GM08714 (cell line): Measurements from ENCODE around the gene WDFY1.

Source experiments
- H3K4me3 ChIP-seq: fragments of 200-500 bp; sonication (Bioruptor generic); 2 replicates; pipeline ENCODE4 v1.5.1; 2014; ENCODE audit warnings: mild to moderate bottlenecking, low read length, inconsistent platforms
- ZNF274 ChIP-seq: IDR thresholded peaks from 2 replicates; pipeline ENCODE4 v1.6.1; 2012; ENCODE audit warnings: mild to moderate bottlenecking, low read depth, low read length

Gene WDFY1

GRCh38 chr2:223928113-223929006 is 16.8 kb downstream of the WDFY1 start:
- TF ChIP-seq ZNF274: no peak

GRCh38 chr2:223925106-223925505 is 20.0 kb downstream of the WDFY1 start:
- no peak for TF ChIP-seq ZNF274

More at GRCh38 chr2:223928113-223929006, 16.8 kb downstream of the WDFY1 start:
- no peak overlapping the region for H3K4me3 ChIP-seq

GRCh38 chr2:223923976-223924375 is 21.2 kb downstream of the WDFY1 start:
- TF ChIP-seq ZNF274: no peak
- no peak overlapping the region for H3K4me3 ChIP-seq

More at GRCh38 chr2:223925106-223925505, 20.0 kb downstream of the WDFY1 start:
- H3K4me3 ChIP-seq: no peak overlapping the region

GRCh38 chr2:223922308-223922707 is 22.8 kb downstream of the WDFY1 start:
- no peak for TF ChIP-seq ZNF274

GRCh38 chr2:223921204-223921603 is 23.9 kb downstream of the WDFY1 start:
- TF ChIP-seq ZNF274: no peak
- no peak overlapping the region for H3K4me3 ChIP-seq

More at GRCh38 chr2:223922308-223922707, 22.8 kb downstream of the WDFY1 start:
- H3K4me3 ChIP-seq: no peak overlapping the region

- H3K4me3 ChIP-seq: no peak overlapping the region
- TF ChIP-seq ZNF274: no peak
Measured at GRCh38 chr2:223920109-223920508, 25.0 kb downstream of the WDFY1 start.

- H3K4me3 ChIP-seq: no peak overlapping the region
- TF ChIP-seq ZNF274: no peak
Measured at GRCh38 chr2:223918671-223919134, 26.4 kb downstream of the WDFY1 start.

GRCh38 chr2:223916181-223916920 is 28.8 kb downstream of the WDFY1 start:
- TF ChIP-seq ZNF274: no peak
- no peak overlapping the region for H3K4me3 ChIP-seq

- TF ChIP-seq ZNF274: no peak
Measured at GRCh38 chr2:223915071-223915470, 30.1 kb downstream of the WDFY1 start.

GRCh38 chr2:223914324-223914723 is 30.8 kb downstream of the WDFY1 start:
- TF ChIP-seq ZNF274: no peak
- no peak overlapping the region for H3K4me3 ChIP-seq

More at GRCh38 chr2:223915071-223915470, 30.1 kb downstream of the WDFY1 start:
- no peak overlapping the region for H3K4me3 ChIP-seq

- H3K4me3 ChIP-seq: no peak overlapping the region
- no peak for TF ChIP-seq ZNF274
Measured at GRCh38 chr2:223909001-223909741, 36.0 kb downstream of the WDFY1 start.

GRCh38 chr2:223908304-223908998 is 36.7 kb downstream of the WDFY1 start:
- H3K4me3 ChIP-seq: no peak overlapping the region
- TF ChIP-seq ZNF274: no peak

GRCh38 chr2:223905996-223906395 is 39.1 kb downstream of the WDFY1 start:
- no peak for TF ChIP-seq ZNF274
- H3K4me3 ChIP-seq: no peak overlapping the region
